Glutamatergic neuron (in vitro differentiated cells): Measurements from ENCODE around the gene TANGO6. TPM values are rescaled to one million over a fixed set of nuclear protein-coding genes. Genes with fewer than 3 reads are reported as not detected.

Experiments
- DNase-seq: peaks from one replicate; pipeline ENCODE4 v3.0.0; 2022
- H3K27ac Mint-ChIP-seq: one replicate; pipeline ENCODE4 v1.8.0; 2020; ENCODE audit warnings: mild to moderate bottlenecking, mixed read lengths, inconsistent platforms; ENCODE audit not compliant: unreplicated experiment
- H3K27me3 Mint-ChIP-seq: one replicate; pipeline ENCODE4 v1.8.0; 2020; ENCODE audit warnings: mild to moderate bottlenecking, moderate library complexity, mixed read lengths, inconsistent platforms; ENCODE audit not compliant: unreplicated experiment
- H3K36me3 Mint-ChIP-seq: one replicate; pipeline ENCODE4 v1.8.0; 2020; ENCODE audit warnings: mild to moderate bottlenecking, mixed read lengths, inconsistent platforms; ENCODE audit not compliant: unreplicated experiment
- H3K4me1 Mint-ChIP-seq: one replicate; pipeline ENCODE4 v1.8.0; 2020; ENCODE audit warnings: mild to moderate bottlenecking, low read depth, mixed read lengths, inconsistent platforms; ENCODE audit not compliant: unreplicated experiment
- H3K4me3 Mint-ChIP-seq: one replicate; pipeline ENCODE4 v1.8.0; 2020; ENCODE audit warnings: mild to moderate bottlenecking, mixed read lengths, inconsistent platforms; ENCODE audit not compliant: unreplicated experiment
- H3K9me3 Mint-ChIP-seq: one replicate; pipeline ENCODE4 v1.8.0; 2020; ENCODE audit warnings: mild to moderate bottlenecking, moderate library complexity, mixed read lengths, inconsistent platforms; ENCODE audit not compliant: unreplicated experiment
- total RNA-seq: library from RNA; stranded (reverse); fragmentation: NEBNext Ultra II Directional; extraction: Animal tissue kit (Norgen Biotek cat#: 25700); gene quantifications from one replicate; pipeline ENCODE4 v1.2.1, GENCODE V29; 2021; ENCODE audit not compliant: unreplicated experiment
- TF ChIP-seq, protein P1 (sequence below): fragments of 200-600 bp; sonication (generic); IDR thresholded peaks from one replicate; pipeline ENCODE4 v1.5.0; 2021; ENCODE audit not compliant: partially characterized antibody, unreplicated experiment

TANGO6 gene
- total RNA-seq, 1 donor from 2014 or later, result 16.1 TPM

DNA sequence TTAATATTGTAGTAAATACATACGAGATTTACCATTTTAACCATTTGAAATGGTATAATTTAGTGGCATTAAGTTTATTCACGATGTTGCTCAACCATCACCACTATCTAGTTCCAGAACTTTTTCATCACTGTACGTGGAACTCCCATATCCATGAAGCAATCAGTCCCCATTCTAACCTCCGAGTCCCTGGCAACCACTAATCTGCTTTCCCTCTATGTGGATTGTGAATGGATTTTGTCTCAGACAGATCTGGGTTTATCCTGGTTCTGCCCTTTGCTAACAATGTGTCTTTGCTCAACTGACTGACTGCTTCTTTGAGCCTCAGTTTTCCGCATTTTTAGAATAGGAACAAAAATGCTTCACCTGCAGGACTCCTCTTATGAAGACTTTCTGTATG is 51.4 kb downstream of the TANGO6 start:
- TF ChIP-seq, protein P1, sequence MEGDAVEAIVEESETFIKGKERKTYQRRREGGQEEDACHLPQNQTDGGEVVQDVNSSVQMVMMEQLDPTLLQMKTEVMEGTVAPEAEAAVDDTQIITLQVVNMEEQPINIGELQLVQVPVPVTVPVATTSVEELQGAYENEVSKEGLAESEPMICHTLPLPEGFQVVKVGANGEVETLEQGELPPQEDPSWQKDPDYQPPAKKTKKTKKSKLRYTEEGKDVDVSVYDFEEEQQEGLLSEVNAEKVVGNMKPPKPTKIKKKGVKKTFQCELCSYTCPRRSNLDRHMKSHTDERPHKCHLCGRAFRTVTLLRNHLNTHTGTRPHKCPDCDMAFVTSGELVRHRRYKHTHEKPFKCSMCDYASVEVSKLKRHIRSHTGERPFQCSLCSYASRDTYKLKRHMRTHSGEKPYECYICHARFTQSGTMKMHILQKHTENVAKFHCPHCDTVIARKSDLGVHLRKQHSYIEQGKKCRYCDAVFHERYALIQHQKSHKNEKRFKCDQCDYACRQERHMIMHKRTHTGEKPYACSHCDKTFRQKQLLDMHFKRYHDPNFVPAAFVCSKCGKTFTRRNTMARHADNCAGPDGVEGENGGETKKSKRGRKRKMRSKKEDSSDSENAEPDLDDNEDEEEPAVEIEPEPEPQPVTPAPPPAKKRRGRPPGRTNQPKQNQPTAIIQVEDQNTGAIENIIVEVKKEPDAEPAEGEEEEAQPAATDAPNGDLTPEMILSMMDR, result no peak
- H3K27ac Mint-ChIP-seq, result no peak overlapping the region
- no peaks in the 10 kb centered on the region for H3K36me3 Mint-ChIP-seq
- no peaks in the 10 kb centered on the region for H3K9me3 Mint-ChIP-seq
- H3K27me3 Mint-ChIP-seq, result no peaks in the 10 kb centered on the region
- no peaks in the 10 kb centered on the region for H3K4me1 Mint-ChIP-seq
- DNase-seq, result no peak
- H3K4me3 Mint-ChIP-seq, result no peak overlapping the region

GRCh38 chr16:68898026-68898425 is 54.7 kb downstream of the TANGO6 start:
- Mint-ChIP-seq H3K36me3 (no peaks in the 10 kb centered on the region), H3K4me3 (no peak overlapping the region), H3K4me1 (peaks cover 1% of the 10 kb centered on the region), H3K27ac (no peak overlapping the region), H3K9me3 (no peaks in the 10 kb centered on the region), H3K27me3 (no peaks in the 10 kb centered on the region)
- DNase-seq, result no peak
- TF ChIP-seq, protein P1, result no peak

DNA sequence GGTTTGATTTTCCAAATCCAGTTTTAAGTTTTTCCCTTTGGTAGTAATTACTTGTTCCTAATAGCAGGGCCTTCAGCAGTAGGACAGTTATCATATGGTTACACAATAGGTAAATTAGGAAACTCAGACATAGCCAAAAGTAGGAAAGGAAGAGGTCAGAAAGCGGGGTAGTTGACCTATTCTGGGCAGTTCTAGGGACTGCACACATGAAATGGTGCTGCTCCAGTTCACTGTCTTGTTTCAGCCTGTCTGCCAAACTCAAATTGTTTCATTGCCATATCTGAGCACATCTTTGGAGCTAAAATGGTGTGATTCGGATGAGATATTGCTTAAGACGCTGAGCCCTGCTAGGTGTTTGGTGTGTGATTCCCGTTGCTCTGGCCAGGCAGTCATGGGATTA is 56.7 kb downstream of the TANGO6 start:
- peaks cover 1% of the 10 kb centered on the region for H3K4me1 Mint-ChIP-seq
- no peaks in the 10 kb centered on the region for H3K36me3 Mint-ChIP-seq
- no peak overlapping the region for H3K4me3 Mint-ChIP-seq
- DNase-seq, result no peak
- no peaks in the 10 kb centered on the region for H3K27me3 Mint-ChIP-seq
- no peak overlapping the region for H3K27ac Mint-ChIP-seq
- no peaks in the 10 kb centered on the region for H3K9me3 Mint-ChIP-seq
- TF ChIP-seq, protein P1, result no peak

DNA sequence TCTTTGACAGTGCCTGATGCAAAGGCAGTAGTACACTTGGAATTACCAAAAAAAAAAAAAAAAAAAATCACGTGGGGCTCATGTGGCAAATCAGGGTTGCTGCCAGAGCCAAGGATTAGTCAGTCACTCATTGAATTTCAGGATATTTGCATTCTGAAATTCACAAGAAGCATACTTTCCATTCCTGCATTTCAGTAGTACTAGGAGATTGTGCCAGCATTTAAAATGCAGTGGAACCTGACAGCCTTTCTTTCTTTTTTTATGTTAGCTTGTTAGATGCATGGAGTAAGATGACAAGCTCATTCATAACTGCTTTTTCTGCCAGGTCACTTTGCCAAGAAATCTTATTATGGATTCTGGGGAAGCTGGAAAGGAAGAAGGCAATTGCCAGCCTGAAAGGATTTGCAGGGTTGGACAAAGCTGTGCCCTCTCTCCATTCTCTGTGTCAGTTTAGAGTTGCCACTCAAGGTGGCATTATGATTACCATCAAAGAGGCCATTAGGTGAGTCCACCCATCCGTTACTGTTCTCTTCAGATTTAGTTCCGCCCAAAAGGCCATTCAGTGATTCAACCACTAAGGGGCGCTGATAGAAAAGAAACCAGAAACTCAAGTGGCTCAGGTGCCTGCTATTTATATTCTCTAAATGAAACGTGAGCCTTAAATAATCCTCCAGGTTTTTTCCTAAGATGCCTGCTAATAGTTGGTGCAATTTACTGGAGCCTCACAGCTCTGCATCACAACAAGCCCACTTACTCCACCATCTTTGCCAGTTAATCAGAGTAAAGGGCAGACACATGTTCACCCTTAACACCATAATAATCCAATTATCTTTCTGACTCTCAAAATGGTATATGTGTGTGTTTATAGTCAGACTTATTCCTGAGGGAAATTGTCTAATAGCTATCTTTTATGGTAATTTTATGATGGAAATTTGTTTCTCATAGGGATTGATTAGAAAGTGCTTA is 59.0 kb downstream of the TANGO6 start:
- Mint-ChIP-seq H3K9me3 (no peaks in the 10 kb centered on the region), H3K27me3 (no peaks in the 10 kb centered on the region), H3K27ac (peak overlapping the region; percentile 12), H3K4me1 (peaks cover 1% of the 10 kb centered on the region), H3K4me3 (no peak overlapping the region), H3K36me3 (no peaks in the 10 kb centered on the region)
- DNase-seq, result peak; percentile 37
- TF ChIP-seq, protein P1, result peak; percentile 75

DNA sequence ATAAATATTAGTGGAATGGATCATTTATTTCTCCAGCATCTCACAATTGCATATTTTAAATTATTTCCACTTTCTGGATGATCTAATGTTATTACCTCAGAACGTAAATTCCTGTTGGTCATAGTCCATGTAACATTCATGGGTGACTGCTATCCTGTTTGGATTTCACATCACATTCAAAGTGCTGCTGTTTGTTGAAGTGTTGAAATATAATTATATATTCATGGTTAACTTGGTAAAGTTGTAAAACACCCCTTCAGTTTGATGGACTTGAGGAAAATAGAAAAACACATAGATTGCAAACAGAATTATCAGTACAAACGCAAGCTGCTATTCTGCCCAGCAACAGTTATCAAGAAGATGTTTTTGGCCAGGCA is 59.6 kb downstream of the TANGO6 start:
- H3K27me3 Mint-ChIP-seq, result no peaks in the 10 kb centered on the region
- peaks cover 1% of the 10 kb centered on the region for H3K4me1 Mint-ChIP-seq
- H3K36me3 Mint-ChIP-seq, result no peaks in the 10 kb centered on the region
- H3K4me3 Mint-ChIP-seq, result no peak overlapping the region
- TF ChIP-seq, protein P1, result no peak
- DNase-seq, result no peak
- no peak overlapping the region for H3K27ac Mint-ChIP-seq
- H3K9me3 Mint-ChIP-seq, result no peaks in the 10 kb centered on the region
